Upper lobe of left lung (tissue), 6 donors: ENCODE results near the gene ADAMTS10. TPM values are rescaled to one million over a fixed set of nuclear protein-coding genes. Genes with fewer than 3 reads are reported as not detected.

Experiments used
- ATAC-seq, 2 donors: fragments of 200-7000 bp; cut with Tn5 transposase; one replicate each; pipeline ENCODE4 v1.9.1; 2022; ENCODE audit warnings: mild to moderate bottlenecking in 2 of 2, moderate library complexity in 2 of 2; ENCODE audit not compliant: low FRiP score in 2 of 2
- DNase-seq, 2 donors: peaks; one replicate each; pipeline ENCODE4 v3.0.0-alpha.2; 2019 to 2020
- H3K27ac ChIP-seq, 4 donors: fragments of 200-600 bp; sonication (generic); one replicate each; pipeline ENCODE4 v1.5.1; 2016 to 2019
- H3K27me3 ChIP-seq, 4 donors: fragments of 200-600 bp; sonication (generic); one replicate each; pipeline ENCODE4 v1.5.1; 2017 to 2019
- H3K36me3 ChIP-seq, 4 donors: fragments of 200-600 bp; sonication (generic); one replicate each; pipeline ENCODE4 v1.5.1; 2016 to 2019
- H3K4me1 ChIP-seq, 4 donors: fragments of 200-600 bp; sonication (generic); one replicate each; pipeline ENCODE4 v1.5.1; 2018 to 2019
- H3K4me3 ChIP-seq, 4 donors: fragments of 200-600 bp; sonication (generic); one replicate each; pipeline ENCODE4 v1.5.1; 2017 to 2019; ENCODE audit warnings: mild to moderate bottlenecking in 2 of 4, moderate library complexity in 1 of 4
- H3K9me3 ChIP-seq, 4 donors: fragments of 200-600 bp; sonication (generic); one replicate each; pipeline ENCODE4 v1.5.1; 2018 to 2019
- CTCF ChIP-seq, 6 experiments: fragments of 450-650 bp in 4 of 6; fragments of 200-600 bp in 2 of 6; sonication (generic) in 2 of 6; IDR thresholded peaks; one replicate each; pipeline ENCODE4 v1.5.1; 2016 to 2019; ENCODE audit warnings: antibody characterized with exemption in 6 of 6
- EP300 ChIP-seq, 4 donors: sonication (generic); formaldehyde crosslinking; IDR thresholded peaks; one replicate each; pipeline ENCODE4 v1.5.1; 2017; ENCODE audit warnings: antibody characterized with exemption in 4 of 4, control low read depth in 2 of 4
- POLR2A ChIP-seq, 4 donors: fragments of 450-650 bp; IDR thresholded peaks; one replicate each; pipeline ENCODE4 v1.5.1; 2016 to 2017; ENCODE audit warnings: antibody characterized with exemption in 4 of 4, mild to moderate bottlenecking in 2 of 4
- POLR2AphosphoS5 ChIP-seq, 2 donors: sonication (generic); formaldehyde crosslinking; IDR thresholded peaks; one replicate each; pipeline ENCODE4 v1.5.1; 2017; ENCODE audit warnings: antibody characterized with exemption in 2 of 2
- WGBS, 2 donors: methylation state at CpG; one replicate each; pipeline ENCODE4 v1.1.5; 2017 to 2018; 5-methylcytosine and 5-hydroxymethylcytosine counted together
- total RNA-seq, 6 donors: library from RNA; depleted of rRNA in 4 of 6; stranded (reverse); fragments of >200 nt in 4 of 6; gene quantifications; one replicate each; pipeline versions ENCODE4 v1.1.0 to v1.2.1, GENCODE V29; 2016 to 2021
- donor health status: DM: no; HTN: no; CAD: no; lungs with moderate emphysema.
- donor health status: DM: no; HTN: yes; CAD: no; lungs with severe emphysema.

The ADAMTS10 gene
- total RNA-seq, 6 donors from 2014 or later, result 11.9 to 103 (median 19.8) TPM

GRCh38 chr19:8648240-8648639, 37.7 kb upstream of the ADAMTS10 start:
- ATAC-seq, result peak in 1 of 2 donors; percentile 35
- DNase-seq, result no peak
- H3K27ac ChIP-seq, result no peak overlapping the region
- no peak for TF ChIP-seq CTCF (IDR thresholded peaks at IDR 0.05)
- TF ChIP-seq EP300 (IDR thresholded peaks at IDR 0.05), result no peak
- TF ChIP-seq POLR2A (IDR thresholded peaks at IDR 0.05), result no peak
- no peak for TF ChIP-seq POLR2AphosphoS5 (IDR thresholded peaks at IDR 0.05)
- no peaks in the 10 kb centered on the region for H3K9me3 ChIP-seq
- no peaks in the 10 kb centered on the region for H3K27me3 ChIP-seq
- no peak overlapping the region for H3K4me3 ChIP-seq
- H3K36me3 ChIP-seq, result no peaks in the 10 kb centered on the region
- peaks cover 0 to 5% (median 0%) of the 10 kb centered on the region in 4 donors for H3K4me1 ChIP-seq
- WGBS, 2 donors, result 56 to 57% methylated on average over 6 of the region's 6 CpGs

GRCh38 chr19:8643860-8644653, 33.5 kb upstream of the ADAMTS10 start:
- DNase-seq (no peak), ATAC-seq (no peak)
- H3K4me1 ChIP-seq, result peaks cover 3 to 15% (median 7%) of the 10 kb centered on the region in 4 donors
- H3K27me3 ChIP-seq, result no peaks in the 10 kb centered on the region
- H3K9me3 ChIP-seq, result peaks cover 0 to 6% (median 5%) of the 10 kb centered on the region in 4 donors
- WGBS, 2 donors, result 76 to 78% methylated on average over 7 of the region's 7 CpGs
- H3K27ac ChIP-seq, result no peak overlapping the region
- no peaks in the 10 kb centered on the region for H3K36me3 ChIP-seq
- no peak overlapping the region for H3K4me3 ChIP-seq
- TF ChIP-seq POLR2AphosphoS5 (IDR thresholded peaks at IDR 0.05), result no peak

- H3K9me3 ChIP-seq, result peaks cover 0 to 6% (median 5%) of the 10 kb centered on the region in 4 donors
- H3K27ac ChIP-seq, result no peak overlapping the region
- no peaks in the 10 kb centered on the region for H3K27me3 ChIP-seq
- H3K4me1 ChIP-seq, result peaks cover 3 to 22% (median 12%) of the 10 kb centered on the region in 4 donors
- DNase-seq, result no peak
- WGBS, 2 donors, result 67 to 68% methylated on average over 5 of the region's 5 CpGs
- H3K4me3 ChIP-seq, result no peak overlapping the region
- no peak for TF ChIP-seq CTCF (IDR thresholded peaks at IDR 0.05)
- TF ChIP-seq POLR2AphosphoS5 (IDR thresholded peaks at IDR 0.05), result no peak
- no peak for TF ChIP-seq EP300 (IDR thresholded peaks at IDR 0.05)
- TF ChIP-seq POLR2A (IDR thresholded peaks at IDR 0.05), result no peak
- H3K36me3 ChIP-seq, result no peaks in the 10 kb centered on the region
- no peak for ATAC-seq
Observed at GRCh38 chr19:8642561-8642960, 32.0 kb upstream of the ADAMTS10 start.

GRCh38 chr19:8641908-8642547, 31.5 kb upstream of the ADAMTS10 start:
- Histone ChIP-seq H3K27ac (no peak overlapping the region), H3K4me1 (peaks cover 3 to 22% (median 12%) of the 10 kb centered on the region in 4 donors), H3K4me3 (no peak overlapping the region), H3K27me3 (no peaks in the 10 kb centered on the region), H3K9me3 (peaks cover 0 to 6% (median 5%) of the 10 kb centered on the region in 4 donors), H3K36me3 (no peaks in the 10 kb centered on the region)
- peak in 1 of 2 donors; percentile 49 for ATAC-seq
- DNase-seq, result no peak
- TF ChIP-seq POLR2AphosphoS5 (IDR thresholded peaks at IDR 0.05) (no peak), CTCF (IDR thresholded peaks at IDR 0.05) (peak in 5 of 6 experiments; percentile 40 to 57 (median 53)), EP300 (IDR thresholded peaks at IDR 0.05) (no peak), POLR2A (IDR thresholded peaks at IDR 0.05) (no peak)
- WGBS, 2 donors, result 44 to 50% methylated on average over 4 of the region's 4 CpGs

- Histone ChIP-seq H3K27ac (peak overlapping the region in 2 of 4 donors; percentile 73 to 76), H3K4me1 (peaks cover 3 to 22% (median 12%) of the 10 kb centered on the region in 4 donors), H3K27me3 (no peaks in the 10 kb centered on the region), H3K9me3 (peaks cover 0 to 6% (median 5%) of the 10 kb centered on the region in 4 donors), H3K36me3 (no peaks in the 10 kb centered on the region), H3K4me3 (no peak overlapping the region)
- DNase-seq, result no peak
- TF ChIP-seq EP300 (IDR thresholded peaks at IDR 0.05) (no peak), POLR2AphosphoS5 (IDR thresholded peaks at IDR 0.05) (no peak), POLR2A (IDR thresholded peaks at IDR 0.05) (no peak), CTCF (IDR thresholded peaks at IDR 0.05) (no peak)
- no peak for ATAC-seq
- 55 to 80% methylated on average over 2 of the region's 2 CpGs for WGBS, 2 donors
Observed at GRCh38 chr19:8641221-8641907, 30.8 kb upstream of the ADAMTS10 start.
